MCF 10A (cell line): ENCODE results near the gene WDFY1. TPM values are rescaled to one million over a fixed set of nuclear protein-coding genes. Genes with fewer than 3 reads are reported as not detected.

Source experiments
- BruUV-seq: library from RNA; stranded (reverse); fragments of 400-500 nt; replicated peaks from 2 replicates; lab custom pipeline; 2021; lab: Mats Ljungman, UMichigan
- CTCF ChIA-PET: fragments of 300-600 bp; sonication (Branson Sonifier 250); formaldehyde crosslinking; extraction: SDS; loops from one replicate; lab custom pipeline; 2021; ENCODE audit warnings: antibody characterized with exemption, inconsistent platforms; lab: Yijun Ruan, JAX
- POLR2A ChIA-PET: fragments of 300-600, 350-650 bp; sonication (Branson Sonifier 250); formaldehyde crosslinking; extraction: SDS; loops from one replicate; lab custom pipeline; 2020; ENCODE audit warnings: antibody characterized with exemption, inconsistent platforms; lab: Yijun Ruan, JAX
- DNase-seq: peaks from one replicate; pipeline ENCODE4 v3.0.0-alpha.2; 2018; ENCODE audit not compliant: unreplicated experiment
- H3K27ac Mint-ChIP-seq: one replicate; pipeline ENCODE4 v1.8.0; 2022; ENCODE audit warnings: mild to moderate bottlenecking, low read depth, mixed read lengths; ENCODE audit not compliant: unreplicated experiment
- H3K27me3 Mint-ChIP-seq: one replicate; pipeline ENCODE4 v1.8.0; 2022; ENCODE audit warnings: mixed read lengths; ENCODE audit not compliant: insufficient read depth, unreplicated experiment
- H3K36me3 Mint-ChIP-seq: one replicate; pipeline ENCODE4 v1.8.0; 2022; ENCODE audit warnings: mild to moderate bottlenecking, moderate library complexity, mixed read lengths; ENCODE audit not compliant: insufficient read depth, unreplicated experiment
- H3K4me1 Mint-ChIP-seq: one replicate; pipeline ENCODE4 v1.8.0; 2022; ENCODE audit warnings: mixed read lengths; ENCODE audit not compliant: insufficient read depth, unreplicated experiment
- H3K4me3 Mint-ChIP-seq: one replicate; pipeline ENCODE4 v1.8.0; 2022; ENCODE audit warnings: mild to moderate bottlenecking, moderate library complexity, mixed read lengths; ENCODE audit not compliant: unreplicated experiment
- H3K9me3 Mint-ChIP-seq: one replicate; pipeline ENCODE4 v1.8.0; 2022; ENCODE audit warnings: mixed read lengths; ENCODE audit not compliant: unreplicated experiment
- intact Hi-C: fragments of 100-400 bp; cut with micrococcal nuclease; formaldehyde crosslinking; loops from 2 replicates; pipeline ENCODE4 v1.14.1; 2022
- total RNA-seq: library from RNA; stranded (reverse); gene quantifications from 2 replicates; pipeline ENCODE4 v1.2.3, GENCODE V29; 2022
- TF ChIP-seq, protein P1 (sequence below): fragments of 200-600 bp; IDR thresholded peaks from one replicate; pipeline ENCODE4 v1.8.0; 2022; ENCODE audit warnings: antibody characterized with exemption, mild to moderate bottlenecking; ENCODE audit not compliant: unreplicated experiment

Gene WDFY1
- total RNA-seq, 1 experiment from 2014 or later, result 36.9 TPM

DNA sequence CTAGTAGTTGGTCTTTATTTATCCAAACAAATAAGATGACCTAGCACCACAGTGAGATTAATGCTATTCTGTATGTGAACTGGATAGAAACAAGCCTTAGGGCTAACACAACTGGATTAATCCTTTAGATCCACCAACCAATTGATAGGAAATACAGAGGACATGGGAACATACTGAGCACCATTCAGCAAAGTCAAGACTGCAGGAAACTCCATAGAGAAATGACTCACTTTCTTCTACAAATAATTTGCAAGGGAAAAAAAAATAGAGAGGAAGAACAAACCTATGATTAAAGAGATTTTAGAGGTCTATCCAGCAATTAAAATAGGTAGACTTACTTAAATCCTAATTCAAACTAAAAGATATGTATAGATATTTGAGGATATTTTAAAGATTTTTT is 23.9 kb downstream of the WDFY1 start:
- no TSS peak for BruUV-seq
- H3K4me1 Mint-ChIP-seq, result no peaks in the 10 kb centered on the region
- DNase-seq, result no peak
- H3K36me3 Mint-ChIP-seq, result peaks cover 13% of the 10 kb centered on the region
- H3K27ac Mint-ChIP-seq, result no peak overlapping the region
- H3K27me3 Mint-ChIP-seq, result no peaks in the 10 kb centered on the region
- no peak overlapping the region for H3K4me3 Mint-ChIP-seq
- intact Hi-C loops, result no loop called here
- TF ChIP-seq, protein P1, sequence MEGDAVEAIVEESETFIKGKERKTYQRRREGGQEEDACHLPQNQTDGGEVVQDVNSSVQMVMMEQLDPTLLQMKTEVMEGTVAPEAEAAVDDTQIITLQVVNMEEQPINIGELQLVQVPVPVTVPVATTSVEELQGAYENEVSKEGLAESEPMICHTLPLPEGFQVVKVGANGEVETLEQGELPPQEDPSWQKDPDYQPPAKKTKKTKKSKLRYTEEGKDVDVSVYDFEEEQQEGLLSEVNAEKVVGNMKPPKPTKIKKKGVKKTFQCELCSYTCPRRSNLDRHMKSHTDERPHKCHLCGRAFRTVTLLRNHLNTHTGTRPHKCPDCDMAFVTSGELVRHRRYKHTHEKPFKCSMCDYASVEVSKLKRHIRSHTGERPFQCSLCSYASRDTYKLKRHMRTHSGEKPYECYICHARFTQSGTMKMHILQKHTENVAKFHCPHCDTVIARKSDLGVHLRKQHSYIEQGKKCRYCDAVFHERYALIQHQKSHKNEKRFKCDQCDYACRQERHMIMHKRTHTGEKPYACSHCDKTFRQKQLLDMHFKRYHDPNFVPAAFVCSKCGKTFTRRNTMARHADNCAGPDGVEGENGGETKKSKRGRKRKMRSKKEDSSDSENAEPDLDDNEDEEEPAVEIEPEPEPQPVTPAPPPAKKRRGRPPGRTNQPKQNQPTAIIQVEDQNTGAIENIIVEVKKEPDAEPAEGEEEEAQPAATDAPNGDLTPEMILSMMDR, result no peak
- ChIA-PET CTCF (no interaction called here), POLR2A (interaction anchor here (0.7 kb wide), 1 partner anchor 124 kb away, joined by 3 read pairs; no protein-coding TSS in a partner anchor)
- H3K9me3 Mint-ChIP-seq, result no peaks in the 10 kb centered on the region

DNA sequence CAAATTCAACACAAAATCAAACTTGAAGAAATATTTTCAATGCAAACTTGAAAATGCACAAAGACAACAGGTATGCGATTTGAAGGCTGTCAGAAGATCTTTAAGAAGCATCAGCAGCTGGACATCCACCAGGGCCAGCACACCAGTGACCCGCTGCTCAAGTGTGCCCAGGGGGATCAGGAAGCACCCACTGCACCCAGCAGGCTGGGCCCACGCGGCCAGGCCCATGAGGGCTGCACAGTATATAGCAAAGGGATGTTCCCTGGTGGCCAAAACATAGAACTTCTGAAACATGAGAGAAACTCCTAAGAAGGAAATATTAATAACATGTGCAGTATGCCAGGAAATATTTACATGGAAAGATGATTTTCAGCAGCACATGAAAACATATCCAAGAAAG is 25.0 kb downstream of the WDFY1 start:
- Mint-ChIP-seq H3K4me1 (no peaks in the 10 kb centered on the region), H3K9me3 (no peaks in the 10 kb centered on the region), H3K27me3 (no peaks in the 10 kb centered on the region), H3K36me3 (peaks cover 23% of the 10 kb centered on the region), H3K27ac (no peak overlapping the region), H3K4me3 (no peak overlapping the region)
- ChIA-PET POLR2A (interaction anchor here (1.1 kb wide), 1 partner anchor 22 kb away, joined by 3 read pairs; no protein-coding TSS in a partner anchor), CTCF (no interaction called here)
- BruUV-seq, result no TSS peak
- intact Hi-C loops, result no loop called here
- TF ChIP-seq, protein P1, result no peak
- DNase-seq, result no peak

DNA sequence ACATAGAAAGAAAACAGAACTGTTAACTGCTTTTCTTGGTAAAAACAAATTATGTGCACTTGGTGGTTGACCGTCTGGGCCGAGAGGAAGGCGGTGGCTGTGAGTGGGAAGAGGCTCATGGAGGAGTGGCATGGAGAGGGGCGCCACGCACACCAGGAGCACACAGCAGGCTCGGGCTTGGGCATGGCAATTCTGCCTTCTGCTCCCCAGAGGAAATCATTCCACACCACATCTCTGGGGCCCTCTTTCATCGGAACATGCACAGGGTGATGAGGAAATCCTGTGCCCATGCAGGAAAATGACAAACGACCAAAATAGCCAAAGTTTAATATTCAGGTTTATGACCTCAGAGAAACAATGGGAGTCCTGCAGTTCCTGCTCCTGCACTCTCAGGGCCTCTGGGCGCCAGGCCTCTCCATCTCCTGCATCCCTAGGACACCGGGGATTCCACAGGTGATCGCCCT is 26.4 kb downstream of the WDFY1 start:
- H3K27ac Mint-ChIP-seq, result no peak overlapping the region
- CTCF ChIA-PET, result no interaction called here
- no peaks in the 10 kb centered on the region for H3K27me3 Mint-ChIP-seq
- no peak overlapping the region for H3K4me3 Mint-ChIP-seq
- intact Hi-C loops, result no loop called here
- peaks cover 26% of the 10 kb centered on the region for H3K36me3 Mint-ChIP-seq
- DNase-seq, result no peak
- BruUV-seq, result no TSS peak
- no peaks in the 10 kb centered on the region for H3K9me3 Mint-ChIP-seq
- TF ChIP-seq, protein P1, result no peak
- H3K4me1 Mint-ChIP-seq, result no peaks in the 10 kb centered on the region
- POLR2A ChIA-PET, result no interaction called here

DNA sequence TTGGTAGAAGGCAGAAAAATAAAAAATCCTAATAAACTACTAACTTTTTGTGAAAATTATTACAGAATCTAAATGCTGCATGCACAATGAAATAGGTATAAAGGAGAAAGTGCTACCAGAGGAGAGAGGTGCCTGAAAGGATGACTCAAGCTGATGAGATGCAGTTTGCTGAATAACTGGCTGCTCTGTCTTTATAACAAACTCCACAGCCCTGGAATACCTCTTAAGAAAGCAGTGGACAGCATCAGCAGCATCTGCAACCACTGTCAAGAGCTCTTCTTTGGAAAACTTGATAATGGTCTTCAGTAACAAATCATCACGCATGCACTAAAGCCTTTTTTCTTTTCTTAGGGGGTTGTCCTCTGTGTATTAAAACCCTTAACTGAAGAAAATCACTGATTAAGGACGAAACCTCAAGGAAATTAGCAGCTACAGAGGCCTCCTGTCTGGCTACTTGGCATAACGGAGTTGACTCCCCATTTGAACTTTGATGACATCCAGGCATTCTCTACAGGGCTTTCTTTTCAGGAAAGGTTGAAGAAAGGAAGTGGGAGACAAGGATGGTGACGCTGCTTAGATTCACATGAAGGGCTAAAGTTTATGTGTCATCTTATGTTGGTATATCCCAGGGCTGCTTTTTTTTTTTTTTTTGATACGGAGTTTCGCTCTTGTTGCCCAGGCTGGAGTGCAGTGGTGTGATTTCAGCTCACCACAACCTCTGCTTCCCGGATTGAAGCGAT is 28.8 kb downstream of the WDFY1 start:
- Mint-ChIP-seq H3K36me3 (peaks cover 34% of the 10 kb centered on the region), H3K27ac (no peak overlapping the region), H3K27me3 (no peaks in the 10 kb centered on the region), H3K4me3 (no peak overlapping the region), H3K4me1 (no peaks in the 10 kb centered on the region), H3K9me3 (no peaks in the 10 kb centered on the region)
- intact Hi-C loops, result no loop called here
- DNase-seq, result no peak
- ChIA-PET CTCF (interaction anchor here (0.6 to 1.0 kb wide), 2 partner anchors 10 to 118 kb away, joined by 3 read pairs; no protein-coding TSS in a partner anchor), POLR2A (interaction anchor here (0.7 kb wide), 1 partner anchor 28 kb away, joined by 3 read pairs; no protein-coding TSS in a partner anchor)
- TSS peak; percentile 13 for BruUV-seq
- TF ChIP-seq, protein P1, result no peak
